ENCODE measurements around the gene COA5.

The COA5 gene

DNA sequence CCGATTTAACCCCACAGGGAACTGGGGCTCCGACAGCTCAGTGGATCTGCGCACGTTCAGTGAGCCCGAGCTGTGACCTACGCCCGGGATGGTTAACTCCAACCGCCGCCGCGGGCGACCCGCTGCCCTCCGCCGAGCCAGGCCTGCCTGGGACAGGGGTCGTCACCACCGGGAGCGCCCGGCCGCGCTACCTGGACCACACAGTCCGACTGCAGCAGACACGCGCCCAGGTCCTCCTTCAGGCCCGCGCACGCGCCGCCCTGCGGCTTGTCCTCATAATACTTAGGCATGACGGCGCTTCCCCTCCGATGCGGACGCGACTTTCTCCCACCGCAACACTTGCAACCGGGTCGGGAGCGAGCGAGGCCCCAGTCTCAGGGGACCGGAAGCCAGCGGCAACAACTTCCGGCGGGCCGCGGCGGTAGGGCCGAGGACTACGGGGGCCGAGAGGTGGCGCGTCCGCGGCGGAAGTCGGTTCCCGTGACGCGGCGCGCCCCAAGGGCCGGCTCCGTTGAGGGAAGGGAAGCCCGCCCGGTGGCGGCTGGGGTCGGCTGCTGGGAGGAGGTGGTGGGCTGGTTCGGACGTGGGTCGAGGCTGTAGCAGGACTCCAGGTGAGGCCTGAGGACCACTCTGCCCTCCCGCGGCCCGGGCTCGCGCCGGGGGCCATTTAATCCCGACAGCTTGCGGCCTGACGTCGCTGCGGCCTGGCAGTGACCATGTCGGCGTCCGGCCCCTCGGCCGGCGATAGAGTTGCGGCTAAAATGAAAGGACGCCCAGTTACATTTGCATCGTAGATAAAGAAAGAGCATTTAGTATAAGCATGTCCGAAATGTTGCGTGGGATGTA, at the start of gene COA5, which contains the start of gene UNC50:
COA5 (minus strand) TSS at position 397 of the 846 bp plus-strand sequence; CDS start at position 290, 107 bp downstream.
UNC50 (plus strand) TSS at position 474 of the 846 bp plus-strand sequence. CDS start 1,171 bp downstream, outside the sequence.
- DNase-seq, result peak; percentile 92

DNA sequence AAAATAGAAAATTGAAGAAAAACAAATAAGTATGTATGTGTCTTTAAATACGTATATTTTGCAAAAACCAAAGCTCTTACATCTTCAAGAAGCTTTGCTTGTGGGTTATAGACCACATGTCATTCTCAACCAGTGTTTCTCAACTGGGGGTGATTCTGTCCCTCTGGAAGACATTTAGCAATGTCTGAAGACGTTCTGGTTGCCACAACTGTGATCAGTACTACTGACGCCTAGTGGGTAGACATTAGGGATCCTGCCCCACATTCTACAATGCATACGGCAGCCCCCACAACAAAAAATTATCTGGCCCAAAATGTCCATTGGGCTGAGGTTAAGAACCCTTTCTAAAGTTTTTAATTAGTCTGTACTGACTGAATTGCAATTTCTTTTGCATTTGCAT, 48.5 kb upstream of the COA5 start:
- DNase-seq, result peak; percentile 60

DNA sequence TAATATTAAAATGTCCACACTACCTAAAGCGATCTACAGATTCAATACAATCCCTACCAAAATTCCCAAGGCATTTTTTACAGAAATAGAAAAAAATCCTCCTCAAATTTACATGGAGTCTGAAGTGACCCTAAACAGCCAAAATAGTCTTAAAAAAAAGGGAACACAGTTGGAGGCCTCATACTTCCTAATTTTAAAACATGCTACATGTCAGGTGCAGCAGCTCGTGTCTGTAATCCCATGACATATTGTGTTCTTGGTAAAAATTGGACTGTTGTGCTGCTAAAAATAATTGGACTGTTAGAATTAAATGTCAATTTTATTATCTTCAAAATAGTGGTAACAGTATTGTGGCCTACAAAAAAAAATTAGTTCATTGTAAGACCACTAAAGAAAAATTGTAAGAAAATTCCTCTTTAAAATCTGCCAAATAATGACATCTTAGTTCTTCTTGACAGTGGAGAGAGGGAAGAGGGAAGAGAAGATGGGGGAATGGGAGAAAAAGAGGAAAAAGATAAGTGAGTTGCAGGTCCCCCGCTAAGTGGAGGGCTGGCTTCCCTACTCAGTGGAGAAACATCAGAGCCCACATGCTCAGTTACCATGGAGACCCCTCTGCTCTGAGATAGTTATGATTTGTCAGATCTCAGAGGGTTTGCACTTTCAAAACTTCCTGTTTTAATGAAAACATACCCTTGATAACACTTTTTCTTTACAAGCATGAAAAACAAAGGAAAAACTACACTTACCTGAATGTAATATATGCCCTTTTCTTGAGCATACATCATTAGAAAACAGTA, 46.6 kb upstream of the COA5 start:
- peak; percentile 73 for DNase-seq

DNA sequence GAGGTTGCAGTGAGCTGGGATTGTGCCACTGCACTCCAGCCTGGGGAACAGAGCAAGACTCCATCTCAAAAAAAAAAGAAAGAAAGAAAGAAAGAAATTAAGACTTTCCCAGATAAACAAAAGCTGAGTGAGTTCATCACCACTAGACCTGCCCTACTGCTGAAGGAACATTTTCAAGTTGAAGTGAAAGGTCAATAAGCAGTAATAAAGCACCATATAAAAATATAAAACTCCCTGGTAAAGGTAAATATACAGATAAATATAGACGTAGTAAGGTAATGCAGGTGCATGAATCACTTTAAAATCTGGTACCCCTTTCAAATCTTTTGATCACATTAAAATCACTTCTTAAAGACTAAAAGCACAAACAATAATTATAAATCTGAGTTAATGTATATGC, 42.7 kb upstream of the COA5 start:
- no peak for DNase-seq

- DNase-seq, result no peak
These were observed 41.7 kb upstream of the COA5 start for GRCh38 chr2:98649992-98650375.

GRCh38 chr2:98649135-98649991, 41.1 kb upstream of the COA5 start:
- DNase-seq, result peak; percentile 90

DNA sequence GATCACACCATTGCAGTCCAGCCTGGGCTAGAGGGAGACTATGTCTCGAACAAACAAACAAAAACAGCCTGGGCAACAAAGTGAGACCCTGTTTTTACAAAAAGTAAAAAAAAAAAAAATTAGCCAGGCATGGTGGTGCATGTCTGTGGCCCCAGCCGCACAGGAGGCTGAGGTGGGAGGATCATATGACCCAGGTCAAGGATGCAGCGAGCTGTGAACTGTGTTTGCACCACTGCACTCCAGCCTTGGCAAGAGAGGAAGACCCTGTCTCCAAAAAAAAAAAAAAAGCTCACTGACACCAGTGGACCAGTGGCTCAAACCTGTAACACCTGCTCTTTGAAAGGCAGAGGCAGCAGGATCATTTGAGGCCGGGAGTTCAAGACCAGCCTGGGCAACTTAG, 40.1 kb upstream of the COA5 start:
- DNase-seq, result no peak

DNA sequence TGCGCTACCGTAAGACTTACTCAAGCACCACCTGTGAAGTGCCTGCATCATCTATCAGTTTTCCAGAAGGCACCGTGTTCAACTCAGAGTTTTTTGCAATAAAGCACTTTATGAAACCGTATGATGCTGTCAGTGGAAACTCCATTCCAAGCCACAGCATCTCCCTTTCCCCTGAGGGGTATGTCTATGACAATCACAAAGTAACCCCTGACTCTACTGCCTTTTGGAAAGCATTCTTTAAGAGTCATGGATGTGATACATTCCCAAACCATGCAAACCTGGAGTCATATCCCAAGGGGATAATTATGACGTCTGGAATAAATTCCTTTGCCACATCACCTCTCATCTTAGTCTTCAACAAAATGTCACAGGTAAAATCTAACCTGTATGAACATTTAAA, 39.3 kb upstream of the COA5 start:
- DNase-seq, result no peak

- DNase-seq, result no peak
These were observed 35.3 kb upstream of the COA5 start for GRCh38 chr2:98643496-98644100.

GRCh38 chr2:98637401-98638147, 29.3 kb upstream of the COA5 start:
- DNase-seq, result peak; percentile 74

DNA sequence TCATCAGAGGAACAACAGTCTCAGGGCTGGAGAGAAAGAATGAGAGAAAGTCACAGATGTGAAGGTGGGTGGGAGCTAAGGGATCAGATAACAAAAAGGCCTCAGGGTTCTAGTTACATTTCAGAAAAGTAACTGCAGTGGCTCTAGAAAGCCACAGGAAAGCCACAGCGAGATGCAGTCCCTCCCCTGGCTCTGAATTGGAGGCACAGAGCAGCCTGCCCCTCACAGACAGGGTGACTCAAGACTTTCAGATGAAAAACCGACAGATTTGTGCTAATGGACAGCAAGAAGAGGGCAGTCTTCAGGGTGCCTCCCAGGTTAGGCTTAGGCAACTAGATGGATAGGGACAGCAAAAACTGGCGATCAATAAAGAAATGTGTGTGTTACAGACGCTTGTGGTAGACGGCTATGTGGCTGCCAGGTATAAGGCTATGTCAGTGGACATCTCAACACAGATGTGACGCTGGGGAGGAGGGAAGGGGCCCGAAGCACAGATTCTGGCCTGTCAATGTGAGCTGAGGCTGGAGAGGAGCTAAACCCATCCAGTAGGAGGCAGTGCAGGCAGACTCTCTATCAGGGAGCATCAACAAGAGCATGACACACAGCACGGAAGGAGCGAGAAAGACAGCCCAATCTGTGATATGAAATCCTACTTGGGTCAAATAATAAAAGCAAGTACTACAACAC, 26.2 kb upstream of the COA5 start:
- DNase-seq, result peak; percentile 63

DNA sequence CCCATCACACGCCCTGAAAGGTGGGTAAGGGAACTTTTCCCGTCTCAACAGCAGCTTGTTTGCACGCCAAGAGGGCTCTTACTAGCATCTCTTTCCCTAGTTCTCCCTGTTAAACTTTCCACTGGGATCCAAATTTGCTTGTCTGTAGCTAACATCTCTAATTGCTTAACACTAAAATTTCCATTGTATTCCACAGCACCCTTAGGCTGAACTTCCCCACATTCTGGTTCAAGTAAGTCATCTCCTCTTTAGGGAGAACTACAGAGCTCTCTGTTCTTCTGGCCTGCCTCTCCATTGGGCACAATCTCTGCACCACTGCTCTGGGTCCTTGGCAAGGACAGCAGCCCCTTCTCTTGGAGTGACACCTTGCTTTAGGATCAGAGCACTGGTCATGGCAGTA, 24.0 kb upstream of the COA5 start:
- DNase-seq, result no peak

GRCh38 chr2:98623657-98624056, 15.3 kb upstream of the COA5 start:
- DNase-seq, result no peak

DNA sequence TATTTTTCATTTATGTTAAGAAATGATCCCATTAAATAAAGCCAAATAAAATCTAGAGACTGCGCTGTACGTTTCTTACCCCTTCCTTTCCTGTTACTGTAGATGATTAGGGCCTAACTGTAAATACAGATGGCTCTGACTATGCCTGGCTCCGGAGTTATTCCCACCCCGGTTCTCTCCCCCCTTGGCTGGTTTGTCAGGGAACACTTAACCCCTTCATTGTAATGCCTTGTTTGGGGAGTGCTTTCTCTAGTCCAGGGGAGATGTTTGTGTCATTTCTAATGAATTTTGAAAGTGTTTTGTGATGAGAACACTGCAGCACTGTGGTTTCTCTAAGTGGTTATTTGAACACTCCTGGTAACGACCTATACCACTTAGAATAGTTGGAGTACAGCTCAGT, 8.8 kb upstream of the COA5 start:
- no peak for DNase-seq

GRCh38 chr2:98615481-98615880, 7.2 kb upstream of the COA5 start:
- DNase-seq, result no peak

GRCh38 chr2:98614024-98614739, 5.9 kb upstream of the COA5 start:
- DNase-seq, result no peak

GRCh38 chr2:98608962-98609604, 771 bp upstream of the COA5 start:
- DNase-seq, result no peak

- no peak for DNase-seq
These were observed 584 bp downstream of the COA5 start for GRCh38 chr2:98607741-98608115.

GRCh38 chr2:98607104-98607503, 1.2 kb downstream of the COA5 start:
- no peak for DNase-seq

GRCh38 chr2:98606431-98606830, 1.9 kb downstream of the COA5 start:
- no peak for DNase-seq

Measured in CD4-positive, alpha-beta T cell treated with Interleukin-10 for 1 hour (primary cell).